NCI-H2227 (cell line): ENCODE data around the gene ENPP7.

Experiments
- DNase-seq: peaks from one replicate; lab custom pipeline; 2025; ENCODE audit not compliant: unreplicated experiment; lab: John Stamatoyannopoulos, UW

ENPP7 gene

DNA sequence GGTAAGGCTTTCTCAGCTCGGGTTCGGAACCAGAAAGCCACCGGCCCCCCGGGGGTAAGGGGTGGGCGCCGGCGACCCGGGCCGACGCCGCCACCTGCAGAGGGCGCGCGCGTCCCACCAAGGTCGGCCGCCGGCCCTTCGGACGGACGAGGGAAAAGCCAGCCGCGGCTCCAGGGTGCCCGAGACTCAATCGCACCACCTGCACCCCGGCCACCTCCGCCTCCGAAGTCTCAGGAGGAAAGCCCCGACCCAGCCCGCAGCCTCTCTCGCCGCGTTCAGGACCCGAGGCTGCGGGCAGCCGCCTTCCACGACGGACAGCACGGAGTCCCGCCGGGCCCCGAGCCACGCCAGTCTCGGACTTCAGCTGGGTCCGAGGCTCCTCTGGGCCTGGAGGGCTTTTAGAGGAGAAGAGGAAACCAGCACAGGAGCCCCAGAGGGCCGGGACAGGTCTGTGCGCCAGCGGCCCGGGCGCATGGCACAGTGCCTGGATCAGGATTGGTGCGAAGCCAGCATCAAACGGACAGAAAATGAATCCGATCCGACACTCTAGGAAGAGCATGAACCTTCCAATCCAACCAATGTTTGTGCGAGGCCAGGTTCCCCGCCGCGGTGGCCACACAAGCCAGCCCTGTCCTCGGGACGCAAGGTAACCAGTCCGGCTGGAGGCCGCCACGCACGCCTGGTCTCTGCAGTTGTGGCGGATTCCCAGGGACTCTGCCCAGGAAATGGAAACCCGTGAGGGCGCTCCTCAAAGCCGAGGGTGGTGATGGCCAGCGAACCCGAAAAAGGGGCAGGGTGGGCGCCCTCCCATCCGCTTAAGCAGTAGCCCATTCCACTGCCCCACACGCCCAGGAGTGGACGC, 59.4 kb downstream of the ENPP7 start:
- no peak for DNase-seq

GRCh38 chr17:79790805-79791734, 60.3 kb downstream of the ENPP7 start:
- DNase-seq, result peak; percentile 37

- no peak for DNase-seq
These were observed 61.0 kb downstream of the ENPP7 start for GRCh38 chr17:79791735-79792161.
